Measurements from ENCODE around the gene GPSM1.
"Not testable (repeated sequence)": the region's sequence is repeated elsewhere in the genome, so short reads cannot be mapped to it uniquely, and the experiment has no call there.

GPSM1 gene

GRCh38 chr9:136347472-136348256 lies 20.3 kb downstream of the GPSM1 start:
- no peak for DNase-seq

GRCh38 chr9:136348691-136349090 lies 21.4 kb downstream of the GPSM1 start:
- DNase-seq, result no peak

DNA sequence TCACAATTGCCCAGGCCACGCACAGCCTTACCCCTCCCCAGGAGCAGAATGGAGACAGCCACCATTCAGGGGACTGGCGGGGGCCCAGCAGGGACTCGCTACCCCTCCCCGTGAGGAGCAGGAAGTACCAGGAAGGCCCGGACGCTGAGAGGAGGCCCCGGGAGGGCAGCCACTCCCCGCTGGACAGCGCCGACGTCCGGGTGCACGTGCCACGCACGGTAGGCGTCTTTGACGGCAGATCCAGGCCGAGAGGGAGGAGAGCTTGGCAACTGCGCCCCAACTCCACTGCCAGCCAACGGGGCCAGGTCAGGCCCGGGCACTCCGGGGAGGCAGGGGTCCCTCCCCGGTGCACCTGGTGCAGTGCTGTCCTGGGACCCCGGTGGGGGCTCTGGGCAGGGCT lies 22.2 kb downstream of the GPSM1 start:
- DNase-seq, result no peak

DNA sequence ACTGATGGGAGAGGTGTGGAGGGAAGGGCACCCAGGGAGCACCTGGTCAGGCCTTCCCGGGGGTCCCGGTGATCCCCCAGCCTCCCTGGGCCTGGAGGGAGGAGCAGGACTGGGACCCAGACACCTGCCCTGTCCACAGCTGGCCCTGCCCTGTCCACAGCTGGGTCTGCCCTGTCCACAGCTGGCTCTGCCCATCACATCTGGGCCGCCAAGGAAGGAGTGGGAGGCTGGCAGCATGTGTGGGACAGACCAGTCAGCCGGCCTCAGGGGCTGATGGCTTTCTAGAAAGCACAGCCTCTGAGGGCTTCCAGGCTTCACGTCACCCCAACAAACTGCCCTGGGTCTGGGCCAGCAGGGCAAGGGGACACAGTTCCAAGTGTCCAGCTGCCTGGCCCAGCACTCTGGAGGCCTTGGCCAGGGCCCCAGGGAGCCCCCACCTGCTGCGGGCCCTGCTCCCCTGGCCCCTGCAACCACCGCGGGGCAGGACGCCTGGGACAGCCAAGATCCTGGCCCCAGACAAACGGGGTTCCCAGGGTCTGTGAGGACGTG lies 24.0 kb downstream of the GPSM1 start:
- DNase-seq, result no peak

DNA sequence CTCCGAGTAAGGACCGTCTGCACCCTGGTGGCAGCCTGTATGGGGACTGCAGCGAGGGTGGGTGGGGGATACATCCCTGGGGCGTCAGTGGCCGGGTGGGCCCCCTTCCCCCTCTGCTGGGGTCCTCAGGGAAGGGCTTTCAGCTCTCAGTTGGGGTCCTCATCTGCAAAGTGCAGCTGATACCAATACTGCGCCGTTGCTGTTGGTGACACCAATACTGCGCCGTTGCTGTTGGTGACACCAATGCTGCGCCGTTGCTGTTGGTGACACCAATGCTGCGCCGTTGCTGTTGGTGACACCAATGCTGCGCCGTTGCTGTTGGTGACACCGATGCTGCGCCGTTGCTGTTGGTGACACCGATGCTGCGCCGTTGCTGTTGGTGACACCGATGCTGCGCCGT lies 24.5 kb downstream of the GPSM1 start:
- not testable (repeated sequence) for DNase-seq

DNA sequence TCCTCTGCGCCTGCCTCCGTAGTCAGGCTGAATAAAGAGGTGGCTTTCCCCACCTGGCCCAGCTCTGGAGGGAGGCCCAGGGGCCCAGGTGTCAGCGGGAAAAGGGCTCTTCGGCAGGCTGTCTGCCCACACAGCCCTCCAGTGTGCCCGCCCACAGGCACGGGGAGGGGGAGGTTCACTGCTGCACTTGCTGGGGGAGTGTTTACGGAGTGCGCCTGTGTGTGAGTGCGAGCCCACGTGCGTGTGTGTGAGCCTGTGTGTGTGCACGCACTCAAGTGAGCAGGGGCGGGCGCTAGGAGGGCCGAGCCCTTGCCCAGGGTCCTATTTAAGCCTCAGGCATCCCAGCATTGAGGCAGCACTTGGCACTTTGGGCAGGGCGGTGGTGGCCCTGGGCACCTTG lies 25.3 kb downstream of the GPSM1 start:
- no peak for DNase-seq

DNA sequence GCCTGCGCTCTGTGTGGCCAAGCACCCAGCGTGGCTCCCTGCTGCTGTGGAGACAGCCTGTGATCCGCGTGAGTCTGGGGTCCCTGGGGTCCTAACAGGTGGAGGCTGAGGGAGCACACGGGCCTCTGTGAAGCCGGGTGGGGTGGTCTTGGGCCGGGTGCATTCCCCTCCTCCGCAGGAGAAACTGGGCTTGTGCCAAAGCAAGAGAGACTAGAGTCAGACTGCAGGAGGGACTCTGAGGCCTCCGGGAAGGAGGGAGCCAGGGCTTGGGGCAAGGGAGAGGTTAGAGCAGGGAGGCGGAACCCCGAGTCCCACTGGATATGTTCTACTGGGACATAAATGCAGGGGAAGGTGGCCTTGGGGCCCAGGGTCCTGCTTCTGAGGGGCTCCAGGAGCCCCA lies 25.7 kb downstream of the GPSM1 start:
- DNase-seq, result no peak

DNA sequence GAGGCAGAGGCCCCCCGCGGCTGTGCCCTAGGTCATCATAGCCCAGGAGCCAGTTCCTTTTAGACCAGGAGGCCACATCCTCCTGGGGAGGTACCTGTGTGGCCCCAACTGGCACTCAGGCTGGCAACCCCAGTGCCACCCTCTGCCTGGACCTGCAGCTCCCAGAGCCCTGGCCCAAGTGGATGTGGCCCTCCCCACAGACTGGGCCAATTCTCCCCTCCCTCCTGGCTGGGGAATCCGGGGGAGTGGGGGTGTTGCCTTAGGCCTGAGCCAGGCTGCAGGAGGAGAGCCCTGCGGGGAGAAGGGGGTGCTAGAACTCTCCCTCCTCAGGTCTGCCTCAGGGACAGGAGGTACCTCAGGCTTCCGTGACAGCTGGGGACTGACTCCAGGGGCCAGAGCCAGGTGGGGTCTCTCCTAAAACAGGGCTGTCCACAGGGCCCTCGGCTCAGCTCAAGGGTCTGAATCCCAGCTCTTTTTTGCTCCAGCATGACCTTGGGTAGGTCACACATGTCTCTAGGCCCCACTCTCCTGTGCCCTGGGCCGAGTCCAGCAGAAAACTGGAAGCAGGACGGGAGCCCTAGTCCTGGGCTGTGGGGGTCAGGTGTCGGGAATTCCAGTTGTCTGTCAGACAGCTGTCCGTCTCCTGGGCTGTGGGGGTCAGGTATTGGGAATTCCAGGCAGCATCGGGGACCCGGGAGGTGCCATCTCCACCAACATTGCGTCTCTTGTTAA lies 26.6 kb downstream of the GPSM1 start:
- DNase-seq, result no peak

GRCh38 chr9:136354592-136355085 lies 27.3 kb downstream of the GPSM1 start:
- no peak for DNase-seq

- no peak for DNase-seq
Observed at GRCh38 chr9:136355616-136356557, 28.5 kb downstream of the GPSM1 start.

GRCh38 chr9:136357202-136357725 lies 29.9 kb downstream of the GPSM1 start:
- DNase-seq, result no peak

GRCh38 chr9:136358016-136358415 lies 30.7 kb downstream of the GPSM1 start:
- no peak for DNase-seq

- no peak for DNase-seq
Observed at GRCh38 chr9:136358888-136359287, 31.5 kb downstream of the GPSM1 start.

DNA sequence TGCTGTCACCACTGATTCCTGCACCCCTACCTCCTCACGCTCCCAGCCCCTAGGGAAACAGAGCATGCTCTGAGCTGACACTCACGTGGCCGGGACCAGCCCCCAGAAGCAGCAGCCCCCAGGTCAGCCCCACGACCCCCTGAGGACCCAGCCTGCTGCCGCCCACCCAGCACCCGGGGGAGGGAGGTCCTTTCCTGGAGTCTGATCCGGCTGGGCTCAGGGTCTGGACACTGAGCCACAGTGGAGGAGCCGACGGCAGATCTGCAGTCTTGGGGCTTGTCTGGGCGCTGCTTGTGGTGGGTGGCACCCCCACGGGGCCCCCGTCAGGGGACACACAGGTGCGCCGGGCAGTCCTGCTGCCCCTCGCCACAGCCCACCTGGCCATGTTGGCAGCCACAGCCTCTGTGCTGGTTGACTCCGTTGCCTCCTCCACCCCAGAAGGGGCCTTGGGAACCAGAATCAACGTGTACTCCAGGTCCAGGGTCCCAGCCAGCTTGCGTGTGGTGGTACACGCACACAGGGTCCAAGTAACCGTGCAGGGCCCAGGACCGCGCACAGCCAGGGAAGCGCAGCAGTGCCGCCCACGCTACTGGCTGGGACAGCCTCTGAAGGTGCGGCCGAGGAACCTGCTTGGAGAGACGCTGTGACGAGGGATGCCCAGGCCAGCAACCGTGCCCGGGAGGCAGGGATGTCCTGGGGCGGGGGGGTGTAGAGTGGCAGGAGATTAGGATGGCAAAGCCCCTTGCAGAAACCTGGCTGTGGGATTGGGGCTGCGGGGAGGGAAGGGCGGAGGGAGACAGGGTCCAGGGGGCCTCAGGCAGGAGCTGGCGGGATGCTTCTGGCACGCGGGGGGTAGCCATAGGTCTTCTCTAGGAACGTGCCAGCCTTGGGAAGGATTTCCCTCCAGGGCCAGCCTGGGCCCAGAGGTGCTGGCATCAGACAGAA lies 32.7 kb downstream of the GPSM1 start:
- no peak for DNase-seq

- no peak for DNase-seq
Observed at GRCh38 chr9:136361047-136361753, 33.9 kb downstream of the GPSM1 start.

DNA sequence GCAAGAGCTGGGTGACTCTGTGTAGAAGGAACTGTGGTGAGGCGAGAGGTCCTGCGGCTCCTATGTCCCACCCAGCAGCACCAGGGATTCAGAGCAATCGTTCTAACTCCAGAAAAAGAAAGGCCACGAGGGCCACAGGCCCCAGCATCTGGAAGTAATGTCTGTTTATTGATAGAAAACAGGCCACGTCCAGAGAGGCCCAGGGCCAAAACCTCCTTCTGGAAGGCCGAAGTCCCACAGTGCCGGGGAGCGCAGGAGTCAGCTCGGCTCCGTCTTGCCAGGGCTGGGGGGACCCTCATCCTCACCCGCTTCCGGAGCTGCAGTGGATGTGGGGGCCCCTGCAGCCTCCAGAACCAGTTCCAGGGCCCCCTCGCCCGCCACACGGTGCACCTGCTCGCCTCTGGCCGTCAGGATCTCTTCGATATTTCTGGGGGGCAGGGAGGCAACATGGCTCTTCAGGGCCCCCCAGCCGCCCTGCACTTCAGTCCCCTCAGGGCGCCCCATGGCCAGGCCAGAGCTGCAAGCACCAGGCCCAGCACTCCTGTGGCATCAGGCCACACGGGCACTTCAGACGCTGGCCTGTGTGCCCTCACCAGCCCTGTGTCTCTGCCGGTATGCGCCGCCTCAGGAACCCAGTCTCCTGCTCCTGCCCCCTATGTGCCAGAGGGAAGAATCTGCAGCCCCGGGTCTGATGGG lies 34.6 kb downstream of the GPSM1 start:
- DNase-seq, result no peak

DNA sequence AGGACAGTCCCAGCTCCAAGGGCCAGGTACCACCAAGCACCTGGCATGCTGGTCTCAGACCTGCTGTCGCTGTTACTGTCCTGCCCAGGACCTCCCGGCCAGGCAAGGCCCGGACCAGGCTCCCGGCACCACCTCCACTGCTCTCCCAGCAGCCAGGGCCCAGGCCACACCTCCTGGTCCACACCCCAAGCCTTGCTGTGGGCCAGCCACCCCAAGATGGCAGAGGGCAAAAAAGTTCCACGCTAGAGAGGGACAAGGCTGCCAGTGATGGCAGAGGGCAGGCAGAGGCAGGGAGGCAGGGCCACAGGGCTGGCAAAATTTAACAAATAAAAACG lies 35.1 kb downstream of the GPSM1 start:
- no peak for DNase-seq

DNA sequence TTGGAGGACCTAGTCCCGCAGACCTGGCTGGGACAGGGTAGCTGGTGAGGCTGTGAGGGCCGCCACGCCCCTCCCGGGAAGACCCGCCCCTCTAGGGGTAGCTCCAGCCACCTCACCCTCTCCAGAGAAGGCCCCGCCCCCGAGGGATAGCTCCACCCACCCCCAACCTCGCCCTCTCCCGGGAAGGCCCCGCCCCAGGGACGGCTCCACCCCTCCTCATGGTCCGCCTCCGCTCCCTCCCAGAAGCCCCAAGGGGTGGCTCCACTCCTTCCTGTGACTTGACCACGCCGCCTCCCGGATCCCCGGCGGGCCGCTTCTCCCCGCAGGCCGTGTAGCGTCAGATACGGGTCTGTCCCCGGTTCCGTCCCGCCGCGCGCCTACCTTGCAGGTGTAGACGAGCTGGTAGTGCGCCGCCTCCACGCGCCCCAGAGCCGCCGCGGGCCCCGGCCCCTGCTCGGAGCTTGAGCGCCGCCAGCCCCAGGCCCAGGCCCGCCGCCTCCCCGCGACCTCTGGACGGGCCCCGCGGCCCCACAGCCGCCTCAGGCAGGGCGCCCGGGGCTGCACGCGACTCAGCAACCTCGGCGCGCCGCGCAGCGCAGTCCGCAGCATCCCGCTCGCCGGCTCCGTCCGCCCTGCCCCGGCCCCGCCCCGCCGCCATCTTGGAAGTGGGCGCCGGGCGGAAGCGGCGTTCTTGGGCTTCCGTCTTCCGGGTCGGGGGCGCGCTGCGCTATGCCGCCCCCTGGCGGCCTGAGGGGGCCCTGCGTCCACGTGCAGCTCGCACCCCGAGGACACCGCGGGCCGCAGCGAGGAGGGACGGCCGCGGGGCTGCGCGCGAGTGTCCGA lies 36.0 kb downstream of the GPSM1 start, which contains the start of gene DNLZ:
DNLZ (minus strand) TSS at position 639 of the 843 bp plus-strand sequence; CDS start at position 609, 30 bp downstream.
- peak; percentile 98 for DNase-seq

Data from stimulated activated CD4-positive, alpha-beta T cell treated with anti-CD3 and anti-CD28 coated beads, Interleukin-12 subunit alpha, Interleukin-12 subunit beta, amount 100 ng/mL, for 4 hours (primary cell).